ENCODE measurements around the gene IFT52.

DNA sequence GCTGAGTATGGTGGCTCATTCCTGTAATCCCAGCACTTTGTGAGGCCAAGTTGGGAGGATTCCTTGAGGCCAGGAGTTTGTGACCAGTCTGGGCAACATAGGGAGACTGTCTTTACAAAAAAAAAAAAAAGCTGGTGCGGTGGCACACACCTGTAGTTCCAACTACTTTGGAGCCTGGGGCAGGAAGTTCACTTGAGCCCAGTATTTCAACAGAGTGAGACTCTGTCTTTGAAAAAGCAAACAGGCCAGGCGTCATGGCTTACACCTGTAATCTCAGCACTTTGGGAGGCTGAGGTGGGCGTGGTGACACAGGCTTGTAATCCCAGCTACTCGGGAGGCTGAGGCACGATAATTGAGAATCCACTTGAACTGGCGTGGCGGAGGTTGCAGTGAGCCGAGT, 104.8 kb downstream of the IFT52 start:
- TF ChIP-seq, protein P1, sequence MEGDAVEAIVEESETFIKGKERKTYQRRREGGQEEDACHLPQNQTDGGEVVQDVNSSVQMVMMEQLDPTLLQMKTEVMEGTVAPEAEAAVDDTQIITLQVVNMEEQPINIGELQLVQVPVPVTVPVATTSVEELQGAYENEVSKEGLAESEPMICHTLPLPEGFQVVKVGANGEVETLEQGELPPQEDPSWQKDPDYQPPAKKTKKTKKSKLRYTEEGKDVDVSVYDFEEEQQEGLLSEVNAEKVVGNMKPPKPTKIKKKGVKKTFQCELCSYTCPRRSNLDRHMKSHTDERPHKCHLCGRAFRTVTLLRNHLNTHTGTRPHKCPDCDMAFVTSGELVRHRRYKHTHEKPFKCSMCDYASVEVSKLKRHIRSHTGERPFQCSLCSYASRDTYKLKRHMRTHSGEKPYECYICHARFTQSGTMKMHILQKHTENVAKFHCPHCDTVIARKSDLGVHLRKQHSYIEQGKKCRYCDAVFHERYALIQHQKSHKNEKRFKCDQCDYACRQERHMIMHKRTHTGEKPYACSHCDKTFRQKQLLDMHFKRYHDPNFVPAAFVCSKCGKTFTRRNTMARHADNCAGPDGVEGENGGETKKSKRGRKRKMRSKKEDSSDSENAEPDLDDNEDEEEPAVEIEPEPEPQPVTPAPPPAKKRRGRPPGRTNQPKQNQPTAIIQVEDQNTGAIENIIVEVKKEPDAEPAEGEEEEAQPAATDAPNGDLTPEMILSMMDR (conservative IDR thresholded peaks at IDR 0.05; ENCODE audit: low read depth, low read length) = no peak
- TF ChIP-seq EZH2 (IDR thresholded peaks at IDR 0.05; ENCODE audit: low read length, unreplicated experiment) = no peak

All from PC-3 (cell line).